Measurements from ENCODE around the gene RGMA.

Gene RGMA

GRCh38 chr15:93050648-93051047 is 38.4 kb downstream of the RGMA start:
- Histone ChIP-seq H3K36me3 (ENCODE audit: control insufficient read depth in 1 of 2, insufficient read depth in 2 of 2, low read length in 2 of 2) (no peaks in the 10 kb centered on the region), H3K79me1 (ENCODE audit: low read length) (no peaks in the 10 kb centered on the region), H3K27me3 (ENCODE audit: insufficient read depth, low read length) (no peaks in the 10 kb centered on the region), H3K27ac (ENCODE audit: low read depth, low read length) (no peak overlapping the region), H2BK12ac (ENCODE audit: low read length) (no peak overlapping the region), H2AFZ (ENCODE audit: insufficient read depth, low read length, poor library complexity) (no peak overlapping the region), H3K4me3 (ENCODE audit: low read depth, low read length) (no peak overlapping the region), H3K9ac (ENCODE audit: low read length) (no peak overlapping the region), H2AK5ac (ENCODE audit: low read length) (no peak overlapping the region), H4K8ac (ENCODE audit: low read depth, low read length) (no peak overlapping the region), H2BK120ac (ENCODE audit: insufficient read depth, low read length, poor library complexity) (no peak overlapping the region), H3K18ac (ENCODE audit: low read length) (no peak overlapping the region), H3K14ac (ENCODE audit: low read length) (no peak overlapping the region), H3K4me1 (ENCODE audit: control insufficient read depth in 1 of 2, insufficient read depth in 2 of 2, low read length in 2 of 2) (no peaks in the 10 kb centered on the region), H3K9me3 (ENCODE audit: insufficient read depth, low read depth, low read length) (peaks cover 6% of the 10 kb centered on the region), H2BK5ac (ENCODE audit: low read depth, low read length, poor library complexity) (no peak overlapping the region), H3K4me2 (ENCODE audit: low read length) (no peak overlapping the region), H4K91ac (ENCODE audit: low read depth, low read length) (no peak overlapping the region), H3K4ac (ENCODE audit: low read depth, low read length) (no peak overlapping the region), H4K12ac (ENCODE audit: low read depth, low read length) (no peak overlapping the region), H3K79me2 (ENCODE audit: control insufficient read depth, insufficient read depth, low read length, poor library complexity) (no peaks in the 10 kb centered on the region), H3K23ac (ENCODE audit: low read length) (no peak overlapping the region)
- no peak for DNase-seq
- WGBS (ENCODE audit: extremely low coverage, insufficient coverage, insufficient read length), result no CpG with 5 or more reads among the region's 13 CpGs

- no peak for DNase-seq
- Histone ChIP-seq H3K4ac (ENCODE audit: low read depth, low read length) (no peak overlapping the region), H3K9ac (ENCODE audit: low read length) (no peak overlapping the region), H4K91ac (ENCODE audit: low read depth, low read length) (no peak overlapping the region), H2BK12ac (ENCODE audit: low read length) (no peak overlapping the region), H3K79me2 (ENCODE audit: control insufficient read depth, insufficient read depth, low read length, poor library complexity) (no peaks in the 10 kb centered on the region), H3K4me3 (ENCODE audit: low read depth, low read length) (no peak overlapping the region), H3K18ac (ENCODE audit: low read length) (no peak overlapping the region), H3K36me3 (ENCODE audit: control insufficient read depth in 1 of 2, insufficient read depth in 2 of 2, low read length in 2 of 2) (no peaks in the 10 kb centered on the region), H3K27ac (ENCODE audit: low read depth, low read length) (no peak overlapping the region), H2BK5ac (ENCODE audit: low read depth, low read length, poor library complexity) (no peak overlapping the region), H2BK120ac (ENCODE audit: insufficient read depth, low read length, poor library complexity) (no peak overlapping the region), H3K14ac (ENCODE audit: low read length) (no peak overlapping the region), H2AK5ac (ENCODE audit: low read length) (no peak overlapping the region), H3K79me1 (ENCODE audit: low read length) (no peaks in the 10 kb centered on the region), H3K4me2 (ENCODE audit: low read length) (no peak overlapping the region), H4K12ac (ENCODE audit: low read depth, low read length) (no peak overlapping the region), H4K8ac (ENCODE audit: low read depth, low read length) (no peak overlapping the region), H2AFZ (ENCODE audit: insufficient read depth, low read length, poor library complexity) (no peak overlapping the region), H3K9me3 (ENCODE audit: insufficient read depth, low read depth, low read length) (peaks cover 11% of the 10 kb centered on the region), H3K4me1 (ENCODE audit: control insufficient read depth in 1 of 2, insufficient read depth in 2 of 2, low read length in 2 of 2) (no peaks in the 10 kb centered on the region), H3K27me3 (ENCODE audit: insufficient read depth, low read length) (no peaks in the 10 kb centered on the region), H3K23ac (ENCODE audit: low read length) (no peak overlapping the region)
- no CpG with 5 or more reads among the region's 15 CpGs for WGBS (ENCODE audit: extremely low coverage, insufficient coverage, insufficient read length)
Measured at GRCh38 chr15:93049914-93050578, 39.0 kb downstream of the RGMA start.

- no peak overlapping the region for H3K14ac ChIP-seq (ENCODE audit: low read length)
- no peak overlapping the region for H3K9ac ChIP-seq (ENCODE audit: low read length)
- H3K23ac ChIP-seq (ENCODE audit: low read length), result no peak overlapping the region
- DNase-seq, result no peak
- H3K27me3 ChIP-seq (ENCODE audit: insufficient read depth, low read length), result no peaks in the 10 kb centered on the region
- no peak overlapping the region for H3K4ac ChIP-seq (ENCODE audit: low read depth, low read length)
- H2AFZ ChIP-seq (ENCODE audit: insufficient read depth, low read length, poor library complexity), result no peak overlapping the region
- no CpG with 5 or more reads among the region's 8 CpGs for WGBS (ENCODE audit: extremely low coverage, insufficient coverage, insufficient read length)
- H4K12ac ChIP-seq (ENCODE audit: low read depth, low read length), result no peak overlapping the region
- no peak overlapping the region for H2AK5ac ChIP-seq (ENCODE audit: low read length)
- no peak overlapping the region for H4K8ac ChIP-seq (ENCODE audit: low read depth, low read length)
- no peak overlapping the region for H4K91ac ChIP-seq (ENCODE audit: low read depth, low read length)
- H3K9me3 ChIP-seq (ENCODE audit: insufficient read depth, low read depth, low read length), result peaks cover 13% of the 10 kb centered on the region
- no peak overlapping the region for H3K27ac ChIP-seq (ENCODE audit: low read depth, low read length)
- no peaks in the 10 kb centered on the region for H3K79me2 ChIP-seq (ENCODE audit: control insufficient read depth, insufficient read depth, low read length, poor library complexity)
- H2BK120ac ChIP-seq (ENCODE audit: insufficient read depth, low read length, poor library complexity), result no peak overlapping the region
- H3K4me1 ChIP-seq (ENCODE audit: control insufficient read depth in 1 of 2, insufficient read depth in 2 of 2, low read length in 2 of 2), result no peaks in the 10 kb centered on the region
- H3K79me1 ChIP-seq (ENCODE audit: low read length), result no peaks in the 10 kb centered on the region
- no peak overlapping the region for H3K4me2 ChIP-seq (ENCODE audit: low read length)
- H3K4me3 ChIP-seq (ENCODE audit: low read depth, low read length), result no peak overlapping the region
- H2BK12ac ChIP-seq (ENCODE audit: low read length), result no peak overlapping the region
- H3K18ac ChIP-seq (ENCODE audit: low read length), result no peak overlapping the region
- H2BK5ac ChIP-seq (ENCODE audit: low read depth, low read length, poor library complexity), result no peak overlapping the region
- H3K36me3 ChIP-seq (ENCODE audit: control insufficient read depth in 1 of 2, insufficient read depth in 2 of 2, low read length in 2 of 2), result no peaks in the 10 kb centered on the region
Measured at GRCh38 chr15:93049233-93049632, 39.8 kb downstream of the RGMA start.

- H2BK12ac ChIP-seq (ENCODE audit: low read length), result no peak overlapping the region
- no peak overlapping the region for H3K14ac ChIP-seq (ENCODE audit: low read length)
- H3K23ac ChIP-seq (ENCODE audit: low read length), result no peak overlapping the region
- H2AK5ac ChIP-seq (ENCODE audit: low read length), result no peak overlapping the region
- H3K27me3 ChIP-seq (ENCODE audit: insufficient read depth, low read length), result no peaks in the 10 kb centered on the region
- H3K27ac ChIP-seq (ENCODE audit: low read depth, low read length), result no peak overlapping the region
- H3K9me3 ChIP-seq (ENCODE audit: insufficient read depth, low read depth, low read length), result peaks cover 13% of the 10 kb centered on the region
- no CpG with 5 or more reads among the region's 16 CpGs for WGBS (ENCODE audit: extremely low coverage, insufficient coverage, insufficient read length)
- H2BK120ac ChIP-seq (ENCODE audit: insufficient read depth, low read length, poor library complexity), result no peak overlapping the region
- no peaks in the 10 kb centered on the region for H3K79me2 ChIP-seq (ENCODE audit: control insufficient read depth, insufficient read depth, low read length, poor library complexity)
- H2AFZ ChIP-seq (ENCODE audit: insufficient read depth, low read length, poor library complexity), result no peak overlapping the region
- no peak overlapping the region for H3K9ac ChIP-seq (ENCODE audit: low read length)
- no peaks in the 10 kb centered on the region for H3K79me1 ChIP-seq (ENCODE audit: low read length)
- no peak overlapping the region for H4K91ac ChIP-seq (ENCODE audit: low read depth, low read length)
- no peak overlapping the region for H3K18ac ChIP-seq (ENCODE audit: low read length)
- H4K8ac ChIP-seq (ENCODE audit: low read depth, low read length), result no peak overlapping the region
- no peak for DNase-seq
- H3K4me1 ChIP-seq (ENCODE audit: control insufficient read depth in 1 of 2, insufficient read depth in 2 of 2, low read length in 2 of 2), result no peaks in the 10 kb centered on the region
- H3K4me2 ChIP-seq (ENCODE audit: low read length), result no peak overlapping the region
- H3K4me3 ChIP-seq (ENCODE audit: low read depth, low read length), result no peak overlapping the region
- no peaks in the 10 kb centered on the region for H3K36me3 ChIP-seq (ENCODE audit: control insufficient read depth in 1 of 2, insufficient read depth in 2 of 2, low read length in 2 of 2)
- no peak overlapping the region for H2BK5ac ChIP-seq (ENCODE audit: low read depth, low read length, poor library complexity)
- H4K12ac ChIP-seq (ENCODE audit: low read depth, low read length), result no peak overlapping the region
- no peak overlapping the region for H3K4ac ChIP-seq (ENCODE audit: low read depth, low read length)
Measured at GRCh38 chr15:93048759-93049161, 40.3 kb downstream of the RGMA start.
